Transverse colon (tissue), 4 donors: ENCODE results near the gene EID2B.

Experiments
- EP300 ChIP-seq: sonication (generic); formaldehyde crosslinking; IDR thresholded peaks from one replicate; pipeline ENCODE4 v1.6.1; 2017; ENCODE audit warnings: antibody characterized with exemption, low read depth
- POLR2A ChIP-seq: fragments of 450-650 bp; IDR thresholded peaks from one replicate; pipeline ENCODE4 v1.6.1; 2016; ENCODE audit warnings: antibody characterized with exemption, mild to moderate bottlenecking, moderate library complexity
- POLR2AphosphoS5 ChIP-seq, 3 donors: sonication (generic); formaldehyde crosslinking; IDR thresholded peaks; one replicate each; pipeline ENCODE4 v1.6.1; 2016; ENCODE audit warnings: antibody characterized with exemption in 3 of 3
- TF ChIP-seq, protein P1 (sequence below), 5 experiments: fragments of 200-600 bp in 3 of 5; fragments of 450-650 bp in 2 of 5; sonication (generic) in 3 of 5; IDR thresholded peaks; 1 replicate in 2 of 5; 2 replicates in 3 of 5; pipeline ENCODE4 v1.5.1; 2016 to 2017; ENCODE audit warnings: antibody characterized with exemption in 5 of 5, inconsistent platforms in 3 of 5, mild to moderate bottlenecking in 2 of 5, moderate library complexity in 1 of 5

DNA sequence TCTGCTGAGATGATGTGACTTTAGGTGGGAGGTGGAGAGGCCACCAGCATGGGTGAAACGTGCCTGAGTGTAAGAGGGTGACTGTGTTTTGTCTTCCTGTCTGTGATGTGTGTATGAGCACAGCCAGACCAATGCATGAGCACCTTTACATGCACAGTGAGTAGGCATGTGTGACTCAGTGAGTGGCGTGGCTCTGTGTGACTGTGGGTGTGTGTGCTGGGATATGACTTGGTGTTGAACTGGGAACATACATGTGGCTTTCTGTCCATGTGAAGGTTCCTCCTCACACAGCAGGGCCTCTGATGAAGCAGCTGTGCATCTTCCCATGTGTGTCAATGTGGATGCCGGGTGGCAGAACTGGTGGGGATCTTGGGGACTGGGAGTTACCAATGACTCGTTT, 49.8 kb upstream of the EID2B start:
- TF ChIP-seq POLR2A (no peak), POLR2AphosphoS5 (IDR thresholded peaks at IDR 0.05) (no peak), EP300 (no peak)
- TF ChIP-seq, protein P1, sequence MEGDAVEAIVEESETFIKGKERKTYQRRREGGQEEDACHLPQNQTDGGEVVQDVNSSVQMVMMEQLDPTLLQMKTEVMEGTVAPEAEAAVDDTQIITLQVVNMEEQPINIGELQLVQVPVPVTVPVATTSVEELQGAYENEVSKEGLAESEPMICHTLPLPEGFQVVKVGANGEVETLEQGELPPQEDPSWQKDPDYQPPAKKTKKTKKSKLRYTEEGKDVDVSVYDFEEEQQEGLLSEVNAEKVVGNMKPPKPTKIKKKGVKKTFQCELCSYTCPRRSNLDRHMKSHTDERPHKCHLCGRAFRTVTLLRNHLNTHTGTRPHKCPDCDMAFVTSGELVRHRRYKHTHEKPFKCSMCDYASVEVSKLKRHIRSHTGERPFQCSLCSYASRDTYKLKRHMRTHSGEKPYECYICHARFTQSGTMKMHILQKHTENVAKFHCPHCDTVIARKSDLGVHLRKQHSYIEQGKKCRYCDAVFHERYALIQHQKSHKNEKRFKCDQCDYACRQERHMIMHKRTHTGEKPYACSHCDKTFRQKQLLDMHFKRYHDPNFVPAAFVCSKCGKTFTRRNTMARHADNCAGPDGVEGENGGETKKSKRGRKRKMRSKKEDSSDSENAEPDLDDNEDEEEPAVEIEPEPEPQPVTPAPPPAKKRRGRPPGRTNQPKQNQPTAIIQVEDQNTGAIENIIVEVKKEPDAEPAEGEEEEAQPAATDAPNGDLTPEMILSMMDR (IDR thresholded peaks at IDR 0.05): no peak
